ENCODE data around the gene HPD. TPM values are rescaled to one million over a fixed set of nuclear protein-coding genes. Genes with fewer than 3 reads are reported as not detected.

The HPD gene
- total and polyA plus RNA-seq, 9 donors: 1.2 to 7.2 (median 4.0) TPM

GRCh38 chr12:121793838-121794533 is 64.7 kb downstream of the HPD start:
- peak; percentile 34 for TF ChIP-seq POLR2A (IDR thresholded peaks at IDR 0.05)
- TF ChIP-seq EP300 (IDR thresholded peaks at IDR 0.05): no peak
- peak; percentile 98 to 100 (median 100) for TF ChIP-seq CTCF (IDR thresholded peaks at IDR 0.05)
- Histone ChIP-seq H3K9me3 (no peaks in the 10 kb centered on the region), H3K4me3 (peak overlapping the region; percentile 42), H3K27ac (peak overlapping the region; percentile 66 to 77), H3K27me3 (no peaks in the 10 kb centered on the region), H3K36me3 (no peaks in the 10 kb centered on the region), H3K4me1 (ENCODE audit: insufficient read depth) (peaks cover 25% of the 10 kb centered on the region)
- intact Hi-C loops (cut with DNase I): loop anchor here (2.0 to 5.0 kb wide), 5 partner anchors 19 to 97 kb away; partner anchors contain the start of gene PSMD9 (in 2 of the 4)
- peak; percentile 91 to 96 (median 92) for DNase-seq
- WGBS, 3 donors: 0 to 1% (median 1%) methylated on average over 30 to 59 of the region's 59 CpGs

GRCh38 chr12:121793440-121793837 is 65.2 kb downstream of the HPD start, which contains the start of gene RHOF:
Gene RHOF, minus strand, starts transcription at chr12:121793688. Its CDS starts 55 bp downstream, at chr12:121793633.
- H3K9me3 ChIP-seq: no peaks in the 10 kb centered on the region
- peaks cover 19% of the 10 kb centered on the region for H3K4me1 ChIP-seq (ENCODE audit: insufficient read depth)
- peak in 4 of 5 donors; percentile 42 to 68 (median 66) for DNase-seq
- intact Hi-C loops (cut with DNase I): loop anchor here (2.0 to 5.0 kb wide), 3 partner anchors 91 to 96 kb away; no protein-coding TSS in a partner anchor
- 1 to 2% (median 2%) methylated on average over 25 to 36 of the region's 36 CpGs for WGBS, 3 donors
- H3K4me3 ChIP-seq: peak within 1 kb of the TSS; percentile 42
- peak within 1 kb of the TSS; percentile 73 to 77 for H3K27ac ChIP-seq
- no peaks in the 10 kb centered on the region for H3K36me3 ChIP-seq
- TF ChIP-seq EP300 (IDR thresholded peaks at IDR 0.05) (no peak), POLR2A (IDR thresholded peaks at IDR 0.05) (no peak), CTCF (IDR thresholded peaks at IDR 0.05) (no peak)
- H3K27me3 ChIP-seq: no peaks in the 10 kb centered on the region

- no peaks in the 10 kb centered on the region for H3K27me3 ChIP-seq
- peak overlapping the region; percentile 42 for H3K4me3 ChIP-seq
- peak; percentile 67 to 87 (median 78) for DNase-seq
- no peaks in the 10 kb centered on the region for H3K9me3 ChIP-seq
- peak overlapping the region; percentile 56 to 73 for H3K27ac ChIP-seq
- TF ChIP-seq POLR2A (IDR thresholded peaks at IDR 0.05): no peak
- TF ChIP-seq CTCF (IDR thresholded peaks at IDR 0.05): no peak
- no peak for TF ChIP-seq EP300 (IDR thresholded peaks at IDR 0.05)
- H3K4me1 ChIP-seq (ENCODE audit: insufficient read depth): peaks cover 13% of the 10 kb centered on the region
- H3K36me3 ChIP-seq: no peaks in the 10 kb centered on the region
- 13 to 41% (median 26%) methylated on average over 19 to 48 of the region's 48 CpGs for WGBS, 3 donors
- intact Hi-C loops (cut with DNase I): loop anchor here (2.0 to 5.0 kb wide), 3 partner anchors 91 to 96 kb away; no protein-coding TSS in a partner anchor
These were observed 65.8 kb downstream of the HPD start for GRCh38 chr12:121792607-121793439.
